PFSK-1 (cell line): ENCODE measurements around the gene BLOC1S1.

Source experiments
- FOXP2 ChIP-seq: optimal IDR thresholded peaks from 2 replicates; pipeline ENCODE3; 2011; ENCODE audit warnings: borderline replicate concordance, control low read depth, inconsistent platforms; ENCODE audit not compliant: insufficient read depth; ENCODE audit errors: extremely low read length, extremely low read depth
- POLR2AphosphoS5 ChIP-seq: IDR thresholded peaks from 2 replicates; pipeline ENCODE4 v1.6.1; 2012; ENCODE audit warnings: low read depth, mild to moderate bottlenecking, control low read depth, low read length, moderate library complexity
- SIN3A ChIP-seq: IDR thresholded peaks from 2 replicates; pipeline ENCODE4 v1.6.1; 2012; ENCODE audit warnings: mild to moderate bottlenecking, low read length, moderate library complexity, borderline replicate concordance; ENCODE audit not compliant: insufficient read depth
- TAF1 ChIP-seq: IDR thresholded peaks from 2 replicates; pipeline ENCODE4 v1.6.1; 2012; ENCODE audit warnings: low read length, control low read depth, borderline replicate concordance; ENCODE audit not compliant: insufficient read depth
- TF ChIP-seq, protein P1 (sequence below), 2 experiments: IDR thresholded peaks; 2 replicates each; pipeline versions ENCODE4 v1.6.1 to v1.8.0; 2011 to 2012; ENCODE audit warnings: low read depth in 2 of 2, low read length in 2 of 2, control low read depth in 1 of 2, inconsistent platforms in 1 of 2, mild to moderate bottlenecking in 1 of 2, moderate library complexity in 1 of 2; ENCODE audit not compliant: insufficient read depth in 1 of 2

BLOC1S1 gene

DNA sequence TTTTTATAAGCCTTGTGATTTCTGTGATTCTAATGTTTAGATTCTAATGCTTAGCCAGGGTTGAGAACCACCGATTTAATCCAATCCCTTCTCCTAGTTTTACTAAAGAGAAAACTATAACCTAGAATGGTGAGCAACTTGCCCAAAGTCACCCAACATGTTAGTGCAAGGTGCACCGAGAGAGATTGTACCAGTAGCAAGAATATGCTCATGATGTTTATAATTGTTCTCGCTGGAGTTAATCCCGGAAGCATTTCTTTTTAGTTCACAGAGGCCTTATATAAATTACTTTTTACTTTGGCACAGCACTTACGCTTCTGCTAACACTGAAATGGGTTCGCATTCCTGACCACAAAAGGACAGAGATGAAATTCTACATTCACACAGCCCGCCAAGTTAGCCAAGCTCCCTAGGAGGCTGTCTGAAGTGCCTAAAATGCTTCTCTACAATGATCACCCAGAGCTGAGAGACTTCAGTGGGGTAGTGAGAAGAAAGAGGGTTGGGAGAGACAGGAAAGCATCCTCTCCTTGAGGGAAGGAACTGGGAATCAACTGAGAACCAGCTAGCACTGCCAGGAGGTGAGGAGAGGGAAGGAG lies 579 bp upstream of the BLOC1S1 start:
- no peak for TF ChIP-seq TAF1
- TF ChIP-seq, protein P1, sequence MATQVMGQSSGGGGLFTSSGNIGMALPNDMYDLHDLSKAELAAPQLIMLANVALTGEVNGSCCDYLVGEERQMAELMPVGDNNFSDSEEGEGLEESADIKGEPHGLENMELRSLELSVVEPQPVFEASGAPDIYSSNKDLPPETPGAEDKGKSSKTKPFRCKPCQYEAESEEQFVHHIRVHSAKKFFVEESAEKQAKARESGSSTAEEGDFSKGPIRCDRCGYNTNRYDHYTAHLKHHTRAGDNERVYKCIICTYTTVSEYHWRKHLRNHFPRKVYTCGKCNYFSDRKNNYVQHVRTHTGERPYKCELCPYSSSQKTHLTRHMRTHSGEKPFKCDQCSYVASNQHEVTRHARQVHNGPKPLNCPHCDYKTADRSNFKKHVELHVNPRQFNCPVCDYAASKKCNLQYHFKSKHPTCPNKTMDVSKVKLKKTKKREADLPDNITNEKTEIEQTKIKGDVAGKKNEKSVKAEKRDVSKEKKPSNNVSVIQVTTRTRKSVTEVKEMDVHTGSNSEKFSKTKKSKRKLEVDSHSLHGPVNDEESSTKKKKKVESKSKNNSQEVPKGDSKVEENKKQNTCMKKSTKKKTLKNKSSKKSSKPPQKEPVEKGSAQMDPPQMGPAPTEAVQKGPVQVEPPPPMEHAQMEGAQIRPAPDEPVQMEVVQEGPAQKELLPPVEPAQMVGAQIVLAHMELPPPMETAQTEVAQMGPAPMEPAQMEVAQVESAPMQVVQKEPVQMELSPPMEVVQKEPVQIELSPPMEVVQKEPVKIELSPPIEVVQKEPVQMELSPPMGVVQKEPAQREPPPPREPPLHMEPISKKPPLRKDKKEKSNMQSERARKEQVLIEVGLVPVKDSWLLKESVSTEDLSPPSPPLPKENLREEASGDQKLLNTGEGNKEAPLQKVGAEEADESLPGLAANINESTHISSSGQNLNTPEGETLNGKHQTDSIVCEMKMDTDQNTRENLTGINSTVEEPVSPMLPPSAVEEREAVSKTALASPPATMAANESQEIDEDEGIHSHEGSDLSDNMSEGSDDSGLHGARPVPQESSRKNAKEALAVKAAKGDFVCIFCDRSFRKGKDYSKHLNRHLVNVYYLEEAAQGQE (IDR thresholded peaks at IDR 0.05; ENCODE audit: insufficient read depth in 1 of 2, low read depth in 2 of 2, low read length in 2 of 2), result no peak
- no peak for TF ChIP-seq SIN3A
- no peak for TF ChIP-seq POLR2AphosphoS5
- TF ChIP-seq FOXP2, result no peak

DNA sequence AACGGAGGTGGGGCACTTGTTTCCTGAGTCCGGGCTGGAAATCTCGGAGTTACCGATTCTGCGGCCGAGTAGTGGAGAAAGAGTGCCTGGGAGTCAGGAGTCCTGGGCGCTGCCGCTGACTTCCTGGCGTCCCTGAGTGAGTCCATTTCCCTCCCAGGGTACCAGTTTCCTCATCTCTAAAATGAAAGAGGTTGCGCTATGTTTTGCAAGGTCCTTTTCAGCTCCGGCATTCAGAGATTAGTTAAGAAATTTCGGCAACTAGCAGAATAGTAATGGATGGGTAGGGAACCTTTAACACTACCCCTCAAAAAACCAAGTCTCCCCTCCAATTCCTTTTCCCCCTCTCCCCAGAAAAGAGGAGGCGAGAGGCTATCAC lies 724 bp downstream of the BLOC1S1 start:
- TF ChIP-seq TAF1, result no peak
- TF ChIP-seq FOXP2, result no peak
- TF ChIP-seq, protein P1 (IDR thresholded peaks at IDR 0.05; ENCODE audit: insufficient read depth in 1 of 2, low read depth in 2 of 2, low read length in 2 of 2), result no peak
- no peak for TF ChIP-seq SIN3A
- TF ChIP-seq POLR2AphosphoS5, result no peak

DNA sequence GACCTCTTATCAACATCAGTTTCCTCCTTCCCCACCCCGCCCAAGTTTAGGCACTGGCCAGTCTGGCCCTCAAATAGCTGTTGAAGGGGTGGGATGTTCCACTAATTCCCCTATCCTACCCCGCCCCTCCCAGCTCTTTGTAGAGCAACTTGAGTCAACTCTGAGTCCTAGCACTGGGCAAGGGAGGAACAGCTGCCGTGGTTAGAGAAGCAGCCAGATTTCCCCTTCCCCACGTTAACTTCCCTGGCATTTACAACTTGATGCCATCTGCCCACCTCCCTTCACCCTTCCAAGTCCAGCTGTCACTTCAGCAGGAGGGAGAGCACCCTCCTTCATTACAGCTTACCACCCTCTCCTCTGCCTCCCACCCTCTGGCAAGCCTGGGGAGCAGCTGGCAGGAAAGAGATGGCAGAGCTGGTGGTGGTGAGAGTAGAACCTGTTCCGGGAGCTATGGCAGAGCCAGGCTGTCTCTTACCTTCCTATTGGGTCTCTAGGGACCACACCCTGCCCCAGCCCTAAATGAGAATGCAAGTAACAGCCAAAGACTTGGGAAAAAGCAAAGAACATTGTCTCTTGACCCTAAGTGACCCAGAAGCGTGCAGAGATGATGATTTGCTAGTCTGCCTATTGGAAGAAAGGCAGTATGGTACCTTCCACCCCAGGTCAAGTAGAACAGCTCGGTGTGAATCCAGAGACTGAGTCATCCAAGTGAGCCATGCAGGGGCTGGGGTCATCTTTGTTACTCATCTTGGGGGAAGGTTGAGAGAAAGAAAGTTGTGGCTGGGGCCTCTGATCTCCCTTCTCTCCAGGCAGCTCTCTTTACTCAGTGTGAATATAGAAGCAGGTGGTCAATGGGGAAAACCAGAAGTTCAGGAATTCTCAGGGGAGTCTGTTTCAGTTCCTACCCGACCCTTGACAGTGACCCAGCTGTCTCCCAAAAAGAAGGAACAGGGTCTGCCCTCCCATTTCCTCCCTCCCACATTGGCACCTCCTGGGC lies 1.5 kb downstream of the BLOC1S1 start:
- TF ChIP-seq TAF1 (no peak), POLR2AphosphoS5 (no peak), FOXP2 (no peak), SIN3A (no peak)
- TF ChIP-seq, protein P1 (IDR thresholded peaks at IDR 0.05; ENCODE audit: insufficient read depth in 1 of 2, low read depth in 2 of 2, low read length in 2 of 2), result no peak

DNA sequence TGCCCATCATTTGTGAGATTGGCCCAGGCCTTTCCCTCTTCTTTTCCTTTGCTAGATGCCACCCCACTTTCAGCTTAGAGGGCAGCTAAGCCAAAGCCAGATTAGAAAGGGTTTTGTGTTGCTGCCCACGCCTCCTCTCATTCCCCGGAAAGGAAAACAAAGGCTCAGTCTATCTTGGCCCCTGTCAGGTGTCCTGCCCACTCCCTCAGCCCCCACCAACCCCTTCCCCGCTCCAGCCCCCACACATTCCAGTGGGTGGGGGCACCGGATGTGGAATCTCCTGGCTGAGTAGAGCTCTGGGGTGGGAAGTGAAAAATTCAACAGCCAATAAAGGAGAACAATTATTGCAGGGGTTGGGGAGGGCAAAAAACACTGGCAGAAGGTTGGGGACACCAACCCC lies 2.2 kb downstream of the BLOC1S1 start:
- no peak for TF ChIP-seq SIN3A
- no peak for TF ChIP-seq FOXP2
- TF ChIP-seq, protein P1 (IDR thresholded peaks at IDR 0.05; ENCODE audit: insufficient read depth in 1 of 2, low read depth in 2 of 2, low read length in 2 of 2), result no peak
